IMR-90 (cell line): ENCODE measurements around the gene CLEC10A. TPM values are rescaled to one million over a fixed set of nuclear protein-coding genes. Genes with fewer than 3 reads are reported as not detected.

Experiments
- ATAC-seq: fragments of 200-7000 bp; cut with Tn5 transposase; 2 replicates; pipeline ENCODE4 v1.9.1; 2020; ENCODE audit warnings: low read depth, mild to moderate bottlenecking, moderate library complexity
- BruUV-seq: library from RNA; stranded (reverse); fragments of 400-500 nt; replicated peaks from 2 replicates; lab custom pipeline; 2021; lab: Mats Ljungman, UMichigan
- CTCF ChIA-PET: fragments of 300-600 bp; formaldehyde crosslinking; extraction: SDS; loops from one replicate; lab custom pipeline; 2021; ENCODE audit warnings: antibody characterized with exemption; lab: Yijun Ruan, JAX
- POLR2A ChIA-PET: fragments of 300-600 bp; sonication (Branson Sonifier 250); formaldehyde crosslinking; loops from one replicate; lab custom pipeline; 2022; ENCODE audit warnings: antibody characterized with exemption; ENCODE audit not compliant: unreplicated experiment; lab: Charles Lee
- DNase-seq: peaks from one replicate; pipeline ENCODE4 v3.0.0; 2013
- H2AFZ ChIP-seq: replicated peaks from 2 replicates; pipeline ENCODE3; 2013; ENCODE audit warnings: low read length, mild to moderate bottlenecking; ENCODE audit not compliant: poor library complexity
- H2AK5ac ChIP-seq: 2 replicates; pipeline ENCODE4 v1.6.1; 2013; ENCODE audit warnings: low read depth, low read length, inconsistent platforms
- H2AK9ac ChIP-seq: replicated peaks from 2 replicates; pipeline ENCODE3; 2013; ENCODE audit warnings: mild to moderate bottlenecking, low read depth, low read length, moderate library complexity; ENCODE audit not compliant: poor library complexity
- H2BK120ac ChIP-seq: 2 replicates; pipeline ENCODE4 v1.6.1; 2013; ENCODE audit warnings: low read depth, low read length, inconsistent platforms
- H2BK15ac ChIP-seq: 3 replicates; pipeline ENCODE4 v1.6.1; 2013; ENCODE audit warnings: low read depth, low read length, inconsistent platforms
- H2BK20ac ChIP-seq: 2 replicates; pipeline ENCODE4 v1.6.1; 2013; ENCODE audit warnings: low read depth, mild to moderate bottlenecking, inconsistent platforms, low read length, moderate library complexity
- H2BK5ac ChIP-seq: 2 replicates; pipeline ENCODE4 v1.6.1; 2013; ENCODE audit warnings: mild to moderate bottlenecking, low read depth, low read length, inconsistent platforms; ENCODE audit not compliant: poor library complexity, severe bottlenecking
- H3K14ac ChIP-seq: replicated peaks from 2 replicates; pipeline ENCODE4 v1.6.1; 2013; ENCODE audit warnings: low read depth, low read length, inconsistent platforms
- H3K18ac ChIP-seq: 2 replicates; pipeline ENCODE4 v1.6.1; 2013; ENCODE audit warnings: low read depth, low read length, control low read depth
- H3K23ac ChIP-seq: 2 replicates; pipeline ENCODE4 v1.6.1; 2013; ENCODE audit warnings: low read depth, low read length, inconsistent platforms
- H3K27ac ChIP-seq: 2 replicates; pipeline ENCODE4 v1.5.1; 2013; ENCODE audit warnings: mild to moderate bottlenecking, control low read depth, low read length; ENCODE audit not compliant: insufficient read depth
- H3K27me3 ChIP-seq: 2 replicates; pipeline ENCODE4 v1.6.1; 2013; ENCODE audit warnings: low read length; ENCODE audit not compliant: control insufficient read depth, insufficient read depth
- H3K36me3 ChIP-seq: 2 replicates; pipeline ENCODE4 v1.6.1; 2013; ENCODE audit warnings: low read length, mixed read lengths; ENCODE audit not compliant: control insufficient read depth, insufficient read depth
- H3K4ac ChIP-seq: 2 replicates; pipeline ENCODE4 v1.6.1; 2013; ENCODE audit warnings: low read depth, low read length, inconsistent platforms
- H3K4me1 ChIP-seq: 2 replicates; pipeline ENCODE4 v1.6.1; 2013; ENCODE audit warnings: low read length, mixed read lengths; ENCODE audit not compliant: control insufficient read depth, insufficient read depth
- H3K4me2 ChIP-seq: 2 replicates; pipeline ENCODE4 v1.6.1; 2013; ENCODE audit warnings: low read depth, mild to moderate bottlenecking, control low read depth, low read length, moderate library complexity
- H3K4me3 ChIP-seq: 2 replicates; pipeline ENCODE4 v1.5.1; 2013; ENCODE audit warnings: low read depth, mild to moderate bottlenecking, control low read depth, low read length, moderate library complexity; ENCODE audit not compliant: insufficient read depth
- H3K56ac ChIP-seq: 2 replicates; pipeline ENCODE4 v1.6.1; 2013; ENCODE audit warnings: low read length, inconsistent platforms; ENCODE audit not compliant: insufficient read depth; ENCODE audit errors: extremely low read depth
- H3K79me1 ChIP-seq, 2 experiments: 2 replicates each; pipeline ENCODE4 v1.6.1; 2013; ENCODE audit warnings: low read length in 2 of 2, inconsistent platforms in 1 of 2, low read depth in 1 of 2
- H3K9ac ChIP-seq: 2 replicates; pipeline ENCODE4 v1.6.1; 2013; ENCODE audit warnings: low read depth, low read length, control low read depth
- H3K9me1 ChIP-seq: 2 replicates; pipeline ENCODE4 v1.6.1; 2013; ENCODE audit warnings: low read length, inconsistent platforms; ENCODE audit not compliant: insufficient read depth
- H3K9me3 ChIP-seq: 2 replicates; pipeline ENCODE4 v1.6.1; 2013; ENCODE audit warnings: low read length; ENCODE audit not compliant: control insufficient read depth, insufficient read depth
- H4K20me1 ChIP-seq: 2 replicates; pipeline ENCODE4 v1.6.1; 2013; ENCODE audit warnings: low read length, inconsistent platforms; ENCODE audit not compliant: insufficient read depth
- H4K5ac ChIP-seq: 2 replicates; pipeline ENCODE4 v1.6.1; 2013; ENCODE audit warnings: mild to moderate bottlenecking, low read depth, low read length, control low read depth
- H4K8ac ChIP-seq, 2 experiments: 2 replicates each; pipeline ENCODE4 v1.6.1; 2013; ENCODE audit warnings: low read depth in 2 of 2, low read length in 2 of 2, control low read depth in 1 of 2, inconsistent platforms in 1 of 2
- H4K91ac ChIP-seq: 2 replicates; pipeline ENCODE4 v1.6.1; 2013; ENCODE audit warnings: low read depth, low read length, inconsistent platforms; ENCODE audit not compliant: insufficient read depth
- BHLHE40 ChIP-seq: fragments of 150-350 bp; IDR thresholded peaks from 2 replicates; pipeline ENCODE4 v1.6.1; 2016; ENCODE audit warnings: mild to moderate bottlenecking, low read depth, low read length
- CHD1 ChIP-seq: IDR thresholded peaks from 2 replicates; pipeline ENCODE4 v1.6.1; 2012; ENCODE audit warnings: low read depth, low read length, improper control_type of control experiment
- ELK1 ChIP-seq: fragments of 150-350 bp; IDR thresholded peaks from 2 replicates; pipeline ENCODE4 v1.6.1; 2016; ENCODE audit warnings: low read depth, mild to moderate bottlenecking, low read length, moderate library complexity, borderline replicate concordance
- FOS ChIP-seq: fragments of 150-350 bp; IDR thresholded peaks from 2 replicates; pipeline ENCODE4 v1.6.1; 2016; ENCODE audit warnings: low read depth, low read length
- MAFK ChIP-seq: IDR thresholded peaks from 2 replicates; pipeline ENCODE4 v1.6.1; 2012; ENCODE audit warnings: low read depth, low read length, improper control_type of control experiment
- MXI1 ChIP-seq: IDR thresholded peaks from 2 replicates; pipeline ENCODE4 v1.6.1; 2012; ENCODE audit warnings: low read depth, mild to moderate bottlenecking, low read length, moderate library complexity, borderline replicate concordance
- POLR2A ChIP-seq: IDR thresholded peaks from 2 replicates; pipeline ENCODE4 v1.6.1; 2012; ENCODE audit warnings: mild to moderate bottlenecking, low read depth, low read length
- RCOR1 ChIP-seq: IDR thresholded peaks from 2 replicates; pipeline ENCODE4 v1.6.1; 2012; ENCODE audit warnings: mild to moderate bottlenecking, low read length, improper control_type of control experiment; ENCODE audit not compliant: insufficient replicate concordance
- WGBS, 2 experiments: methylation state at CpG; one replicate each; pipeline versions ENCODE4 v1.1.5 to v1.1.7; 2013; ENCODE audit warnings: missing lambda C conversion rate in 2 of 2; ENCODE audit not compliant: insufficient read length in 1 of 2; ENCODE audit errors: extremely low coverage in 2 of 2; 5-methylcytosine and 5-hydroxymethylcytosine counted together
- dilution Hi-C: fragments of 300-500 bp; cut with HindIII; formaldehyde crosslinking; loops from one replicate; pipeline ENCODE4 v1.14.3; 2018; ENCODE audit warnings: low sequenced_read_pairs; ENCODE audit not compliant: unreplicated experiment
- in situ Hi-C: fragments of 300-500 bp; cut with MboI; formaldehyde crosslinking; loops from 3 replicates; pipeline ENCODE4 v1.14.3; 2019; ENCODE audit warnings: low sequenced_read_pairs, inconsistent platforms, mixed read lengths
- intact Hi-C: fragments of 100-400 bp; cut with micrococcal nuclease; formaldehyde crosslinking; loops from 2 replicates; pipeline ENCODE4 v1.10.0; 2022
- polyA plus RNA-seq, 3 experiments: library from polyadenylated mRNA; depleted of rRNA; stranded (reverse); fragments of >200 nt; gene quantifications; 2 replicates each; pipeline ENCODE4 v1.2.3, GENCODE V29; 2012; ENCODE audit warnings: low replicate concordance in 1 of 3
- total RNA-seq: library from RNA; depleted of rRNA; stranded (reverse); fragments of >200 nt; gene quantifications from 2 replicates; pipeline ENCODE4 v1.2.3, GENCODE V29; 2012
- TF ChIP-seq, protein P1 (sequence below): fragments of 150-350 bp; IDR thresholded peaks from 2 replicates; pipeline ENCODE4 v1.6.1; 2017; ENCODE audit warnings: mild to moderate bottlenecking, antibody characterized with exemption, low read length, low read depth
- TF ChIP-seq, protein P2 (sequence below): conservative IDR thresholded peaks from 2 replicates; pipeline ENCODE4 v1.5.1; 2012; ENCODE audit warnings: mild to moderate bottlenecking, low read depth, low read length, improper control_type of control experiment

The CLEC10A gene
- total and polyA plus RNA-seq, 2 of the 4 experiments (the other 2 are of a cell fraction) = not detected

- 0% methylated on average over 14 of the region's 52 CpGs; no CpG with 5 or more reads in 1 of the 2 experiments for WGBS, 2 experiments
- in situ Hi-C loops = no loop called here
Observed at GRCh38 chr17:7035591-7036368, 44.3 kb downstream of the CLEC10A start, which contains the start of gene SLC16A13. TSS of gene SLC16A13 (plus strand) at chr17:7036015. CDS start at chr17:7036383, 368 bp downstream.

More at GRCh38 chr17:7035591-7036368, 44.3 kb downstream of the CLEC10A start, which contains the start of gene SLC16A13:
- peak; percentile 70; the same call in 1 of the 2 replicates for TF ChIP-seq POLR2A
- TF ChIP-seq, protein P1, sequence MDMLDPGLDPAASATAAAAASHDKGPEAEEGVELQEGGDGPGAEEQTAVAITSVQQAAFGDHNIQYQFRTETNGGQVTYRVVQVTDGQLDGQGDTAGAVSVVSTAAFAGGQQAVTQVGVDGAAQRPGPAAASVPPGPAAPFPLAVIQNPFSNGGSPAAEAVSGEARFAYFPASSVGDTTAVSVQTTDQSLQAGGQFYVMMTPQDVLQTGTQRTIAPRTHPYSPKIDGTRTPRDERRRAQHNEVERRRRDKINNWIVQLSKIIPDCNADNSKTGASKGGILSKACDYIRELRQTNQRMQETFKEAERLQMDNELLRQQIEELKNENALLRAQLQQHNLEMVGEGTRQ = peak; percentile 99
- TF ChIP-seq MXI1 = no peak
- no peak for TF ChIP-seq CHD1
- TF ChIP-seq, protein P2, sequence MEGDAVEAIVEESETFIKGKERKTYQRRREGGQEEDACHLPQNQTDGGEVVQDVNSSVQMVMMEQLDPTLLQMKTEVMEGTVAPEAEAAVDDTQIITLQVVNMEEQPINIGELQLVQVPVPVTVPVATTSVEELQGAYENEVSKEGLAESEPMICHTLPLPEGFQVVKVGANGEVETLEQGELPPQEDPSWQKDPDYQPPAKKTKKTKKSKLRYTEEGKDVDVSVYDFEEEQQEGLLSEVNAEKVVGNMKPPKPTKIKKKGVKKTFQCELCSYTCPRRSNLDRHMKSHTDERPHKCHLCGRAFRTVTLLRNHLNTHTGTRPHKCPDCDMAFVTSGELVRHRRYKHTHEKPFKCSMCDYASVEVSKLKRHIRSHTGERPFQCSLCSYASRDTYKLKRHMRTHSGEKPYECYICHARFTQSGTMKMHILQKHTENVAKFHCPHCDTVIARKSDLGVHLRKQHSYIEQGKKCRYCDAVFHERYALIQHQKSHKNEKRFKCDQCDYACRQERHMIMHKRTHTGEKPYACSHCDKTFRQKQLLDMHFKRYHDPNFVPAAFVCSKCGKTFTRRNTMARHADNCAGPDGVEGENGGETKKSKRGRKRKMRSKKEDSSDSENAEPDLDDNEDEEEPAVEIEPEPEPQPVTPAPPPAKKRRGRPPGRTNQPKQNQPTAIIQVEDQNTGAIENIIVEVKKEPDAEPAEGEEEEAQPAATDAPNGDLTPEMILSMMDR = no peak
- TF ChIP-seq RCOR1 = no peak
- TF ChIP-seq FOS = peak; percentile 22; the same call in 1 of the 2 replicates
- no peak for TF ChIP-seq ELK1
- TF ChIP-seq BHLHE40 = peak; percentile 25; the same call in 1 of the 2 replicates
- TF ChIP-seq MAFK = no peak
- H2AK5ac ChIP-seq = peak within 1 kb of the TSS; percentile 46
- ATAC-seq (peak; percentile 98), DNase-seq (peak; percentile 94)
- peak within 1 kb of the TSS; percentile 95 to 98 for H4K8ac ChIP-seq
- no peaks in the 10 kb centered on the region for H3K27me3 ChIP-seq
- peak within 1 kb of the TSS; percentile 61 for H3K9ac ChIP-seq
- peaks cover 5 to 17% of the 10 kb centered on the region in 2 experiments; a peak in 1 of 4 replicates for H3K79me1 ChIP-seq
- intact Hi-C loops = no loop called here
- H4K5ac ChIP-seq = peak within 1 kb of the TSS; percentile 92
- H3K27ac ChIP-seq = peak within 1 kb of the TSS; percentile 71
- peak within 1 kb of the TSS; percentile 71 for H2BK5ac ChIP-seq
- H2AK9ac ChIP-seq = peak within 1 kb of the TSS; percentile 97
- peak within 1 kb of the TSS; percentile 91 for H4K91ac ChIP-seq
- ChIA-PET CTCF (no interaction called here), POLR2A (interaction anchor here (0.5 to 0.7 kb wide), 2 partner anchors 8 to 181 kb away, joined by 4 to 6 read pairs; no protein-coding TSS in a partner anchor)
- peak within 1 kb of the TSS; percentile 88 for H3K14ac ChIP-seq
- peak within 1 kb of the TSS; percentile 85 for H3K56ac ChIP-seq
- peak within 1 kb of the TSS; percentile 53 for H2BK120ac ChIP-seq
- no peaks in the 10 kb centered on the region for H4K20me1 ChIP-seq
- no peaks in the 10 kb centered on the region for H3K9me3 ChIP-seq
- H2BK15ac ChIP-seq = peak within 1 kb of the TSS; percentile 61; the same call in 1 of the 3 replicates
- dilution Hi-C loops = no loop called here
- H3K4me2 ChIP-seq = peak within 1 kb of the TSS; percentile 82
- H3K23ac ChIP-seq = peak within 1 kb of the TSS; percentile 66
- peak within 1 kb of the TSS; percentile 41; the same call in 1 of the 2 replicates for H2BK20ac ChIP-seq
- BruUV-seq = no TSS peak
- peaks cover 8% of the 10 kb centered on the region; the same call in 1 of the 2 replicates for H3K4me1 ChIP-seq
- peak within 1 kb of the TSS; percentile 60 for H3K4me3 ChIP-seq
- no peaks in the 10 kb centered on the region for H3K36me3 ChIP-seq
- peaks cover 8% of the 10 kb centered on the region; the same call in 1 of the 2 replicates for H3K9me1 ChIP-seq
- peak within 1 kb of the TSS; percentile 90 for H3K4ac ChIP-seq
- peak within 1 kb of the TSS; percentile 97 for H2AFZ ChIP-seq
- H3K18ac ChIP-seq = peak within 1 kb of the TSS; percentile 80
